Right atrium auricular region (tissue), 2 donors: Measurements from ENCODE around the gene POU5F1. TPM values are rescaled to one million over a fixed set of nuclear protein-coding genes. Genes with fewer than 3 reads are reported as not detected.

Experiments used
- DNase-seq: peaks from one replicate; pipeline ENCODE4 v3.0.0-alpha.2; 2019; ENCODE audit warnings: low spot score
- H3K27ac ChIP-seq, 2 donors: fragments of 200-600 bp; sonication (generic); 1 replicate in 1 of 2; 2 replicates in 1 of 2; pipeline ENCODE4 v1.5.1; 2016 to 2019
- H3K27me3 ChIP-seq, 2 donors: fragments of 200-600 bp; sonication (generic); one replicate each; pipeline versions ENCODE4 v1.5.1 to v1.6.0; 2017 to 2019
- H3K36me3 ChIP-seq: fragments of 200-600 bp; sonication (generic); one replicate; pipeline ENCODE4 v1.5.1; 2016
- H3K4me1 ChIP-seq, 2 donors: fragments of 200-600 bp; sonication (generic); one replicate each; pipeline versions ENCODE4 v1.5.1 to v1.6.0; 2017 to 2019
- H3K4me3 ChIP-seq, 2 donors: fragments of 200-600 bp; sonication (generic); 1 replicate in 1 of 2; 2 replicates in 1 of 2; pipeline ENCODE4 v1.5.1; 2017 to 2019; ENCODE audit warnings: mild to moderate bottlenecking in 1 of 2, moderate library complexity in 1 of 2
- H3K9me3 ChIP-seq, 2 donors: fragments of 200-600 bp; sonication (generic); one replicate each; pipeline ENCODE4 v1.5.1; 2019
- total RNA-seq, 2 donors: library from RNA; depleted of rRNA; stranded (reverse); fragments of >200 nt; gene quantifications; one replicate each; pipeline ENCODE4 v1.1.0, GENCODE V29; 2016
- TF ChIP-seq, protein P1 (sequence below), 2 donors: fragments of 200-600 bp; sonication (generic); IDR thresholded peaks; one replicate each; pipeline ENCODE4 v1.5.1; 2019; ENCODE audit warnings: antibody characterized with exemption in 2 of 2

The POU5F1 gene
- total RNA-seq, 2 donors from 2014 or later: not detected

DNA sequence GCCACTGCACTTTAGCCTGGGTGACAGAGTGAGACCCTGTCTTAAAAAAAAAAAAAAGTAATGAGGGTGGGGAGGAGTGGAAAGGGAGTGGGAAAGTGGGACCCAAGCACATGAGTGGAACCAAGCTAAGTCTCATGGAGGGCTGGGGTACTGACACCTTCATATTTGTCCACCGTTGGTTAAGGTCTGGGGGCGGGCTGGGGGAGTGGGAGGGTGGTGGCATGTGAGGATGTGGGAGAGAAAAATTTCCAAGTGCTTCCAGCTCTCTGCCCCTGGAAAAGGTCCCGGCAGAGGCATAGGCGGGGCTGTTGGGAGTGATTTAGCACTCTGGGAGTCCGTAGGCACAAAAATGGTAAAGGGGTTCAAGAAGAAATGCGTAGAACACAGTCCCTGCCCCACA, 37.7 kb downstream of the POU5F1 start:
- TF ChIP-seq, protein P1, sequence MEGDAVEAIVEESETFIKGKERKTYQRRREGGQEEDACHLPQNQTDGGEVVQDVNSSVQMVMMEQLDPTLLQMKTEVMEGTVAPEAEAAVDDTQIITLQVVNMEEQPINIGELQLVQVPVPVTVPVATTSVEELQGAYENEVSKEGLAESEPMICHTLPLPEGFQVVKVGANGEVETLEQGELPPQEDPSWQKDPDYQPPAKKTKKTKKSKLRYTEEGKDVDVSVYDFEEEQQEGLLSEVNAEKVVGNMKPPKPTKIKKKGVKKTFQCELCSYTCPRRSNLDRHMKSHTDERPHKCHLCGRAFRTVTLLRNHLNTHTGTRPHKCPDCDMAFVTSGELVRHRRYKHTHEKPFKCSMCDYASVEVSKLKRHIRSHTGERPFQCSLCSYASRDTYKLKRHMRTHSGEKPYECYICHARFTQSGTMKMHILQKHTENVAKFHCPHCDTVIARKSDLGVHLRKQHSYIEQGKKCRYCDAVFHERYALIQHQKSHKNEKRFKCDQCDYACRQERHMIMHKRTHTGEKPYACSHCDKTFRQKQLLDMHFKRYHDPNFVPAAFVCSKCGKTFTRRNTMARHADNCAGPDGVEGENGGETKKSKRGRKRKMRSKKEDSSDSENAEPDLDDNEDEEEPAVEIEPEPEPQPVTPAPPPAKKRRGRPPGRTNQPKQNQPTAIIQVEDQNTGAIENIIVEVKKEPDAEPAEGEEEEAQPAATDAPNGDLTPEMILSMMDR (IDR thresholded peaks at IDR 0.05): no peak
- DNase-seq: no peak
- no peaks in the 10 kb centered on the region for H3K27me3 ChIP-seq
- H3K4me3 ChIP-seq: no peak overlapping the region
- peaks cover 0 to 7% of the 10 kb centered on the region in 2 donors for H3K4me1 ChIP-seq
- H3K36me3 ChIP-seq: no peaks in the 10 kb centered on the region
- H3K9me3 ChIP-seq: no peaks in the 10 kb centered on the region
- H3K27ac ChIP-seq: no peak overlapping the region

DNA sequence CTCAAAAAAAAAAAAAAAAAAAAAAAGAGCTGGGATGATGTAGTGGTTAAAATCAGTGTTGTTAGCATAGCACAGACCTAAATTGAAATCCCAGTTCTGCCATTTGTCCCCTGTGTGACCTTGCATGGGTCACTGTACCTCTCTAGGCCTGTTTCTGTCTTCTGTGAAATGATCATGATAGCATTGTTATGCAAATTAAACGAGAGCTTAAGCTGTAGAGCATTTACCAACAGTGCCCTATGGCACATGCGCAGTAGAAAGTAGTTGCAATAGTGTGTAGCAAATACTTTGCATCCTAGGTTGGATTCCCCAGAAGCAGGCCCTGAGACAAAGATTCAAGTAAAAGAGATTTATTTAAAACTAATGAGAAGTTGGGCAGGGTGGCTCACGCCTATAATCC, 38.9 kb downstream of the POU5F1 start:
- H3K36me3 ChIP-seq: no peaks in the 10 kb centered on the region
- H3K27ac ChIP-seq: no peak overlapping the region
- no peak overlapping the region for H3K4me3 ChIP-seq
- TF ChIP-seq, protein P1 (IDR thresholded peaks at IDR 0.05): no peak
- DNase-seq: no peak
- H3K9me3 ChIP-seq: no peaks in the 10 kb centered on the region
- peaks cover 0 to 4% of the 10 kb centered on the region in 2 donors for H3K4me1 ChIP-seq
- H3K27me3 ChIP-seq: no peaks in the 10 kb centered on the region

GRCh38 chr6:31130751-31131150, 39.7 kb downstream of the POU5F1 start:
- Histone ChIP-seq H3K36me3 (no peaks in the 10 kb centered on the region), H3K4me1 (peaks cover 0 to 13% of the 10 kb centered on the region in 2 donors), H3K27ac (no peak overlapping the region), H3K4me3 (no peak overlapping the region), H3K27me3 (no peaks in the 10 kb centered on the region), H3K9me3 (no peaks in the 10 kb centered on the region)
- DNase-seq: no peak
- TF ChIP-seq, protein P1 (IDR thresholded peaks at IDR 0.05): no peak

GRCh38 chr6:31129130-31129529, 41.4 kb downstream of the POU5F1 start:
- no peaks in the 10 kb centered on the region for H3K36me3 ChIP-seq
- H3K4me1 ChIP-seq: peaks cover 0 to 23% of the 10 kb centered on the region in 2 donors
- TF ChIP-seq, protein P1 (IDR thresholded peaks at IDR 0.05): no peak
- H3K9me3 ChIP-seq: no peaks in the 10 kb centered on the region
- DNase-seq: no peak
- H3K4me3 ChIP-seq: no peak overlapping the region
- H3K27ac ChIP-seq: no peak overlapping the region
- H3K27me3 ChIP-seq: no peaks in the 10 kb centered on the region

DNA sequence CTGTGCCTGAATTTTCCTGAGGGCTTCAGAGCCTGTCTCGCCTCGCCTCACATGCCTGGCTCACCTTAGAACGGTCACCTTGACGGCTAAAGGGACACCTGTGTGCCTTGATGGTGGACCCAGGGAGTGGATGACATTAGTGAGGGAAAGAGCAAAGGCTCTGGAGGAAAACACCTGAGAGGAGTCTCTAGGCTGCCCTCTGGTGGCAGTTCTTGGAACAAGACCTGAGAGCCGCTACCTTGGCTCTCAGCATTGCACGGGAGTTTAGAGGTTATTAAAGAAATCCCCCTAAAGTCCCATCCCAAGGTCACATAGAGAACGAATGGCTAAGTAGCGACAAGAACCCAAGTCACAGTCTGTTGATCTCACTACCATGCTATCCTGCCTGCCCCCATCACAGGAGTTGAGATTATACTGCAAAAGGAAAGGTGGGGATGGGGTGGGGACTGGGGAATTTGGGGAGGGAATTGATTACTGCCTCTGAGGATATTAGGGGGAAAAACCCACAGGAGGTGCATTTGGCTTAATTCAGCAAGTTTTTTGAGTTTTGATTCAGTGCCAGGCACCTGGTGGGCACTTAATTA, 42.3 kb downstream of the POU5F1 start:
- Histone ChIP-seq H3K27ac (no peak overlapping the region), H3K27me3 (no peaks in the 10 kb centered on the region), H3K4me3 (no peak overlapping the region), H3K4me1 (peaks cover 0 to 29% of the 10 kb centered on the region in 2 donors), H3K9me3 (no peaks in the 10 kb centered on the region), H3K36me3 (no peaks in the 10 kb centered on the region)
- DNase-seq: peak; percentile 62
- TF ChIP-seq, protein P1 (IDR thresholded peaks at IDR 0.05): peak; percentile 81 to 90
